RWPE2 (cell line): ENCODE data around the gene AP5S1.

Source experiments
- ATAC-seq: fragments of 200-7000 bp; cut with Tn5 transposase; 3 replicates; pipeline ENCODE4 v1.9.1; 2021; ENCODE audit warnings: low read depth
- DNase-seq: peaks from one replicate; pipeline ENCODE4 v3.0.0-alpha.2; 2020; ENCODE audit warnings: low spot score
- H3K27ac ChIP-seq: fragments of 450-650 bp; 2 replicates; pipeline ENCODE4 v1.5.1; 2017; ENCODE audit warnings: mild to moderate bottlenecking; ENCODE audit not compliant: poor library complexity, severe bottlenecking
- H3K27me3 ChIP-seq: fragments of 250-450 bp; sonication (Bioruptor Pico); 2 replicates; pipeline ENCODE4 v1.5.1; 2021; ENCODE audit warnings: mild to moderate bottlenecking, moderate library complexity; ENCODE audit not compliant: insufficient read depth, poor library complexity, severe bottlenecking
- H3K36me3 ChIP-seq: fragments of 250-450 bp; sonication (Bioruptor Pico); 2 replicates; pipeline ENCODE4 v1.5.1; 2020; ENCODE audit warnings: low read depth, mild to moderate bottlenecking, moderate library complexity
- H3K4me1 ChIP-seq: fragments of 250-450 bp; sonication (Bioruptor Pico); 2 replicates; pipeline ENCODE4 v1.5.1; 2021; ENCODE audit warnings: mild to moderate bottlenecking, moderate library complexity; ENCODE audit not compliant: insufficient read depth, poor library complexity, severe bottlenecking
- H3K4me3 ChIP-seq: fragments of 250-450 bp; sonication (Bioruptor Pico); 2 replicates; pipeline ENCODE4 v1.5.1; 2021; ENCODE audit warnings: mild to moderate bottlenecking, moderate library complexity; ENCODE audit not compliant: severe bottlenecking
- H3K9me3 ChIP-seq: fragments of 250-450 bp; sonication (Bioruptor Pico); 2 replicates; pipeline ENCODE4 v1.5.1; 2021; ENCODE audit warnings: mild to moderate bottlenecking, moderate library complexity; ENCODE audit not compliant: severe bottlenecking
- CTCF ChIP-seq: fragments of 450-650 bp; IDR thresholded peaks from one replicate; pipeline ENCODE4 v1.5.1; 2017; ENCODE audit warnings: mild to moderate bottlenecking, moderate library complexity; ENCODE audit not compliant: poor library complexity, severe bottlenecking

AP5S1 gene

GRCh38 chr20:3814928-3815495, 5.3 kb upstream of the AP5S1 start:
- H3K27ac ChIP-seq, result no peak overlapping the region
- no peak for DNase-seq
- peaks cover 23% of the 10 kb centered on the region for H3K4me1 ChIP-seq

GRCh38 chr20:3815703-3816315, 4.5 kb upstream of the AP5S1 start:
- no peak for TF ChIP-seq CTCF
- H3K36me3 ChIP-seq, result no peaks in the 10 kb centered on the region
- no peaks in the 10 kb centered on the region for H3K9me3 ChIP-seq
- DNase-seq (no peak), ATAC-seq (no peak)
- no peaks in the 10 kb centered on the region for H3K27me3 ChIP-seq
- no peak overlapping the region for H3K4me3 ChIP-seq
- no peak overlapping the region for H3K27ac ChIP-seq
- H3K4me1 ChIP-seq, result peaks cover 17% of the 10 kb centered on the region

More at GRCh38 chr20:3814928-3815495, 5.3 kb upstream of the AP5S1 start:
- ATAC-seq, result no peak
- H3K27me3 ChIP-seq, result no peaks in the 10 kb centered on the region
- H3K9me3 ChIP-seq, result no peaks in the 10 kb centered on the region
- H3K36me3 ChIP-seq, result no peaks in the 10 kb centered on the region
- TF ChIP-seq CTCF, result no peak
- H3K4me3 ChIP-seq, result no peak overlapping the region

- ATAC-seq (peak; percentile 79), DNase-seq (no peak)
- Histone ChIP-seq H3K27me3 (no peaks in the 10 kb centered on the region), H3K4me1 (peaks cover 8% of the 10 kb centered on the region), H3K9me3 (no peaks in the 10 kb centered on the region), H3K4me3 (no peak overlapping the region), H3K36me3 (peaks cover 12% of the 10 kb centered on the region), H3K27ac (peak overlapping the region; percentile 72)
- peak; percentile 84 for TF ChIP-seq CTCF
These were observed 1.9 kb upstream of the AP5S1 start for GRCh38 chr20:3818155-3819151.

- Histone ChIP-seq H3K27ac (peak overlapping the region; percentile 72), H3K9me3 (no peaks in the 10 kb centered on the region), H3K4me1 (peaks cover 8% of the 10 kb centered on the region), H3K4me3 (peak overlapping the region; percentile 76), H3K27me3 (no peaks in the 10 kb centered on the region), H3K36me3 (peaks cover 12% of the 10 kb centered on the region)
- ATAC-seq (no peak), DNase-seq (no peak)
- no peak for TF ChIP-seq CTCF
These were observed 818 bp upstream of the AP5S1 start for GRCh38 chr20:3819411-3820047.
